Activated naive CD4-positive, alpha-beta T cell treated with anti-CD3 and anti-CD28 coated beads for 36 hours (primary cell): ENCODE data around the gene CYTH3. TPM values are rescaled to one million over a fixed set of nuclear protein-coding genes. Genes with fewer than 3 reads are reported as not detected.

ENCODE experiments used
- CTCF ChIA-PET: fragments of 350-600 bp; sonication (Branson Sonifier 250); formaldehyde crosslinking; loops from one replicate; lab custom pipeline; 2021; ENCODE audit warnings: antibody characterized with exemption; lab: Charles Lee
- DNase-seq: peaks from one replicate; pipeline ENCODE4 v3.0.0-alpha.2; 2020
- H3K27ac Mint-ChIP-seq: one replicate; pipeline ENCODE4 v1.8.0; 2021; ENCODE audit warnings: mild to moderate bottlenecking, mixed read lengths
- H3K27me3 Mint-ChIP-seq: one replicate; pipeline ENCODE4 v1.8.0; 2021; ENCODE audit warnings: low read depth, mixed read lengths
- H3K36me3 Mint-ChIP-seq: one replicate; pipeline ENCODE4 v1.8.0; 2021; ENCODE audit warnings: low read depth, mixed read lengths
- H3K4me1 Mint-ChIP-seq: one replicate; pipeline ENCODE4 v1.8.0; 2021; ENCODE audit warnings: low read depth, mixed read lengths
- H3K4me3 Mint-ChIP-seq: one replicate; pipeline ENCODE4 v1.8.0; 2021; ENCODE audit warnings: mild to moderate bottlenecking, moderate library complexity, mixed read lengths
- H3K9me3 Mint-ChIP-seq: one replicate; pipeline ENCODE4 v1.8.0; 2021; ENCODE audit warnings: mixed read lengths
- intact Hi-C: fragments of 100-400 bp; cut with micrococcal nuclease; formaldehyde crosslinking; loops from one replicate; pipeline ENCODE4 v1.15.1; 2023
- total RNA-seq, 2 experiments: library from RNA; stranded (reverse); gene quantifications; one replicate each; pipeline ENCODE4 v1.2.3, GENCODE V29; 2021

CYTH3 gene
- total RNA-seq, 2 experiments from 2014 or later = 1.1 TPM

- no peak overlapping the region for H3K27ac Mint-ChIP-seq
- intact Hi-C loops = no loop called here
- no peaks in the 10 kb centered on the region for H3K36me3 Mint-ChIP-seq
- H3K4me1 Mint-ChIP-seq = peaks cover 9% of the 10 kb centered on the region
- no peak for DNase-seq
- CTCF ChIA-PET = interaction anchor here (0.8 kb wide), 1 partner anchor 56 kb away, joined by 4 read pairs; no protein-coding TSS in a partner anchor
- peaks cover 18% of the 10 kb centered on the region for H3K27me3 Mint-ChIP-seq
- H3K9me3 Mint-ChIP-seq = no peaks in the 10 kb centered on the region
- H3K4me3 Mint-ChIP-seq = no peak overlapping the region
These were observed 5.7 kb downstream of the CYTH3 start for GRCh38 chr7:6266699-6267098.

DNA sequence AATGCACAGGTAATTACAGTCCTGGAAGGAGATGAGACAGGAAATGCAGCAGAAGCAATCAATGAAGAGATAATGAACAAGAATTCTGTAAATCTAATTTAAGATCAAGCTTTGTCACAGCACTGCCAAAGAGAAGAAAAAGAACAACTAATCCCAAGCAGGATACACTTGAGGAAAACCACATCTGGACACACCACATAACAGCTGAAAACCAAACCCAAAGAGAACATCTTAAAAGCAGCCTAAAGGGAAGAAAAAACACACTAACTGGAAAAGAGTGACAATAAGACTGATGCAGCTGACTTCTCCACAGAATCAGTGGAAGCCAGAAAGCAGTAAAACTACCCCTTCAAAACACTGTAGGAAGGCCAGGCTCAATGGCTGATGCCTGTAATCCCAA is 10.2 kb downstream of the CYTH3 start:
- Mint-ChIP-seq H3K4me1 (peaks cover 16% of the 10 kb centered on the region), H3K27me3 (peaks cover 4% of the 10 kb centered on the region), H3K4me3 (no peak overlapping the region), H3K27ac (no peak overlapping the region), H3K9me3 (no peaks in the 10 kb centered on the region), H3K36me3 (no peaks in the 10 kb centered on the region)
- DNase-seq = no peak
- CTCF ChIA-PET = no interaction called here
- intact Hi-C loops = no loop called here

- Mint-ChIP-seq H3K9me3 (no peaks in the 10 kb centered on the region), H3K27ac (no peak overlapping the region), H3K27me3 (peaks cover 4% of the 10 kb centered on the region), H3K36me3 (no peaks in the 10 kb centered on the region), H3K4me1 (peaks cover 21% of the 10 kb centered on the region), H3K4me3 (no peak overlapping the region)
- CTCF ChIA-PET = interaction anchor here (1.9 kb wide), 1 partner anchor 62 kb away, joined by 7 read pairs; no protein-coding TSS in a partner anchor
- DNase-seq = no peak
- intact Hi-C loops = no loop called here
These were observed 10.7 kb downstream of the CYTH3 start for GRCh38 chr7:6261699-6262098.

- intact Hi-C loops = no loop called here
- CTCF ChIA-PET = interaction anchor here (0.8 to 1.9 kb wide), 2 partner anchors 10 to 63 kb away, joined by 6 to 7 read pairs; no protein-coding TSS in a partner anchor
- no peaks in the 10 kb centered on the region for H3K9me3 Mint-ChIP-seq
- DNase-seq = no peak
- no peak overlapping the region for H3K4me3 Mint-ChIP-seq
- H3K27me3 Mint-ChIP-seq = peaks cover 4% of the 10 kb centered on the region
- H3K36me3 Mint-ChIP-seq = no peaks in the 10 kb centered on the region
- H3K27ac Mint-ChIP-seq = no peak overlapping the region
- peaks cover 29% of the 10 kb centered on the region for H3K4me1 Mint-ChIP-seq
These were observed 11.9 kb downstream of the CYTH3 start for GRCh38 chr7:6260291-6261187.

- no peak overlapping the region for H3K4me3 Mint-ChIP-seq
- peaks cover 7% of the 10 kb centered on the region for H3K27me3 Mint-ChIP-seq
- H3K4me1 Mint-ChIP-seq = peaks cover 29% of the 10 kb centered on the region
- H3K36me3 Mint-ChIP-seq = no peaks in the 10 kb centered on the region
- no peaks in the 10 kb centered on the region for H3K9me3 Mint-ChIP-seq
- CTCF ChIA-PET = no interaction called here
- H3K27ac Mint-ChIP-seq = no peak overlapping the region
- intact Hi-C loops = loop anchor here (5.0 kb wide), 1 partner anchor 178 kb away; no protein-coding TSS in a partner anchor
- DNase-seq = no peak
These were observed 13.2 kb downstream of the CYTH3 start for GRCh38 chr7:6259257-6259656.

DNA sequence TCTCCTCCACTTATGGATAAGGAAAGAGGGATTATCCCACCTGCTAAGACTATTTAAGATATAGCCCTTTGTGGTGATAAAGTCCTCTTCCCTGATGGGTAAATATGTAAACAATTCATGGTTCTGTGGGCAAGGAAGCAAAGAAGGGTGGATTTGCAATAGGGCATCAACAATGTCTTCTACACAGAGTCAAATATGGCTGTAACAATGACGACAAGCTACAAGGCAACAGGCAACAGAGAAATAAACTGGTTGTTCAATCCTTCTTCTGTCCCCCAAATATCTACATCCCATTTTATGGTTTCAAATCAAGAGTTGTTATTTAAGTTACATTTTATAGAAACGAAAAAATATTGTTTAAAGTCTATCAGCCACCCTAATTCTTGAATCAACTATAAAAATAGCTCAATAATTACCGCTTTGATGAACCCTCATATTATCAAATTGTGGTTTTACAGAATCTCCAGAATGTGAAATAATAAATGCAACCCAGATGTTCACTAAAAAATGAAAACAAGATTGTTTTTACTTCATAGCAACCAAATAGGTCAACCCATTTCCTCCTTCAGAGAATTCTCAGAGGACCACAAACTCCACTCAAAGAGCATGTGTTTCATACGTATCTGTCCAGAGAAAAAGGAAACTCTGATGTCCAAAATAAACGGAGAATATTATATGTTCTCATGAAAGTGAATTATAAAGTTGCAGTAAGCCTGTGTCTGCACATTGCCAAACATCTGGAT is 13.8 kb downstream of the CYTH3 start:
- H3K27me3 Mint-ChIP-seq = peaks cover 9% of the 10 kb centered on the region
- no peaks in the 10 kb centered on the region for H3K36me3 Mint-ChIP-seq
- H3K9me3 Mint-ChIP-seq = no peaks in the 10 kb centered on the region
- no peak for DNase-seq
- no peak overlapping the region for H3K27ac Mint-ChIP-seq
- H3K4me1 Mint-ChIP-seq = peaks cover 29% of the 10 kb centered on the region
- H3K4me3 Mint-ChIP-seq = no peak overlapping the region
- CTCF ChIA-PET = interaction anchor here (1.1 kb wide), 1 partner anchor 12 kb away, joined by 3 read pairs; no protein-coding TSS in a partner anchor
- intact Hi-C loops = loop anchor here (5.0 kb wide), 1 partner anchor 179 kb away; no protein-coding TSS in a partner anchor

GRCh38 chr7:6257675-6258074 is 14.7 kb downstream of the CYTH3 start:
- Mint-ChIP-seq H3K27ac (no peak overlapping the region), H3K27me3 (peaks cover 9% of the 10 kb centered on the region), H3K4me1 (peaks cover 29% of the 10 kb centered on the region), H3K9me3 (no peaks in the 10 kb centered on the region), H3K36me3 (no peaks in the 10 kb centered on the region), H3K4me3 (no peak overlapping the region)
- intact Hi-C loops = loop anchor here (1.0 to 5.0 kb wide), 3 partner anchors 14 to 180 kb away; no protein-coding TSS in a partner anchor
- CTCF ChIA-PET = interaction anchor here (1.1 kb wide), 1 partner anchor 13 kb away, joined by 3 read pairs; no protein-coding TSS in a partner anchor
- DNase-seq = no peak

GRCh38 chr7:6256677-6257535 is 15.5 kb downstream of the CYTH3 start:
- H3K4me3 Mint-ChIP-seq = no peak overlapping the region
- CTCF ChIA-PET = interaction anchor here (1.2 kb wide), 1 partner anchor 66 kb away, joined by 5 read pairs; no protein-coding TSS in a partner anchor
- no peak overlapping the region for H3K27ac Mint-ChIP-seq
- intact Hi-C loops = loop anchor here (1.0 to 5.0 kb wide), 3 partner anchors 14 to 180 kb away; no protein-coding TSS in a partner anchor
- H3K9me3 Mint-ChIP-seq = no peaks in the 10 kb centered on the region
- no peaks in the 10 kb centered on the region for H3K36me3 Mint-ChIP-seq
- peaks cover 29% of the 10 kb centered on the region for H3K4me1 Mint-ChIP-seq
- DNase-seq = peak; percentile 62
- peaks cover 9% of the 10 kb centered on the region for H3K27me3 Mint-ChIP-seq

GRCh38 chr7:6256109-6256483 is 16.3 kb downstream of the CYTH3 start:
- Mint-ChIP-seq H3K9me3 (no peaks in the 10 kb centered on the region), H3K4me1 (peaks cover 29% of the 10 kb centered on the region), H3K27ac (no peak overlapping the region), H3K36me3 (no peaks in the 10 kb centered on the region), H3K4me3 (no peak overlapping the region), H3K27me3 (peaks cover 9% of the 10 kb centered on the region)
- intact Hi-C loops = loop anchor here (5.0 kb wide), 1 partner anchor 181 kb away; no protein-coding TSS in a partner anchor
- CTCF ChIA-PET = interaction anchor here (1.2 kb wide), 1 partner anchor 67 kb away, joined by 5 read pairs; no protein-coding TSS in a partner anchor
- DNase-seq = no peak

DNA sequence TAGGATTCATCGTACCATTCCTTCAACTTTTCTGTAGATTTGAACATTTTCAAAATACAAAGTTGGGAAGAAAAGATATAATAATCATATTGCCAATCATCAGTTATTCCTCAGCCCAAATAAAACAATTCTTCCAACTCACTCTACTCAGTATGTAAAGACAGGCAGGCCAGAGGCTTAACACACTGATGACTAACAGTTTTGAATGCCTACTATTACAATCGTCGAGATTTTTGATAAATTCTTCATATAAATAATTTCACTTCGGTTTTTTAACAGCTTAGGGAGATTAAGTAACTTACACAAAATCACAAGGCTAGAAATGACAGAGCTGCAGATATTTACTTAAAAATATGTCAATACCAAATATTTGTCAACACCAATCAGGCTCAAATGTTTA is 17.6 kb downstream of the CYTH3 start:
- DNase-seq = no peak
- no peaks in the 10 kb centered on the region for H3K36me3 Mint-ChIP-seq
- H3K4me3 Mint-ChIP-seq = no peak overlapping the region
- H3K27me3 Mint-ChIP-seq = peaks cover 5% of the 10 kb centered on the region
- no peaks in the 10 kb centered on the region for H3K9me3 Mint-ChIP-seq
- intact Hi-C loops = loop anchor here (5.0 kb wide), 1 partner anchor 182 kb away; no protein-coding TSS in a partner anchor
- CTCF ChIA-PET = no interaction called here
- peaks cover 31% of the 10 kb centered on the region for H3K4me1 Mint-ChIP-seq
- no peak overlapping the region for H3K27ac Mint-ChIP-seq

GRCh38 chr7:6252748-6253147 is 19.7 kb downstream of the CYTH3 start:
- intact Hi-C loops = no loop called here

More at GRCh38 chr7:6252748-6253147, 19.7 kb downstream of the CYTH3 start:
- Mint-ChIP-seq H3K27me3 (peaks cover 10% of the 10 kb centered on the region), H3K4me3 (no peak overlapping the region), H3K36me3 (no peaks in the 10 kb centered on the region), H3K4me1 (peaks cover 21% of the 10 kb centered on the region), H3K9me3 (no peaks in the 10 kb centered on the region), H3K27ac (no peak overlapping the region)
- CTCF ChIA-PET = no interaction called here
- DNase-seq = no peak
